ENCODE data around the gene TMC8.
A peak's percentile ranks its signal among the peaks of the same experiment; 100 is the strongest.
"Not testable (repeated sequence)": the region's sequence is repeated elsewhere in the genome, so short reads cannot be mapped to it uniquely, and the experiment has no call there.

Gene TMC8

GRCh38 chr17:78130437-78131101 is at the start of gene TMC8:
TMC8 (plus strand) TSS chr17:78130771; CDS start chr17:78131589, 818 bp downstream.
- peak in 2 of 4 experiments; percentile 64 to 73 for DNase-seq

- no peak for DNase-seq
Observed at GRCh38 chr17:78081551-78081950, 49.0 kb upstream of the TMC8 start.

- not testable (repeated sequence) for DNase-seq
Observed at GRCh38 chr17:78082355-78082872, 48.2 kb upstream of the TMC8 start.

- DNase-seq: no peak
Observed at GRCh38 chr17:78082988-78083387, 47.6 kb upstream of the TMC8 start.

GRCh38 chr17:78086740-78087139 is 43.8 kb upstream of the TMC8 start:
- DNase-seq: no peak

GRCh38 chr17:78088529-78088928 is 42.0 kb upstream of the TMC8 start:
- DNase-seq: no peak

- no peak for DNase-seq
Observed at GRCh38 chr17:78089576-78090281, 40.8 kb upstream of the TMC8 start.

- DNase-seq: no peak
Observed at GRCh38 chr17:78092794-78093324, 37.7 kb upstream of the TMC8 start.

GRCh38 chr17:78095035-78095434 is 35.5 kb upstream of the TMC8 start:
- no peak for DNase-seq

- no peak for DNase-seq
Observed at GRCh38 chr17:78096093-78096492, 34.5 kb upstream of the TMC8 start.

- no peak for DNase-seq
Observed at GRCh38 chr17:78101112-78101511, 29.5 kb upstream of the TMC8 start.

- no peak for DNase-seq
Observed at GRCh38 chr17:78101542-78101941, 29.0 kb upstream of the TMC8 start.

GRCh38 chr17:78103311-78103710 is 27.3 kb upstream of the TMC8 start:
- no peak for DNase-seq

- DNase-seq: no peak
Observed at GRCh38 chr17:78104540-78104941, 26.0 kb upstream of the TMC8 start.

GRCh38 chr17:78105101-78105500 is 25.5 kb upstream of the TMC8 start:
- DNase-seq: no peak

GRCh38 chr17:78105551-78105950 is 25.0 kb upstream of the TMC8 start:
- DNase-seq: no peak

GRCh38 chr17:78106211-78106610 is 24.4 kb upstream of the TMC8 start:
- DNase-seq: no peak

GRCh38 chr17:78107457-78107856 is 23.1 kb upstream of the TMC8 start:
- DNase-seq: no peak

- DNase-seq: no peak
Observed at GRCh38 chr17:78107976-78108725, 22.4 kb upstream of the TMC8 start.

GRCh38 chr17:78108726-78109488 is 21.7 kb upstream of the TMC8 start:
- no peak for DNase-seq

GRCh38 chr17:78109489-78109761 is 21.1 kb upstream of the TMC8 start:
- DNase-seq: no peak

- no peak for DNase-seq
Observed at GRCh38 chr17:78110363-78111015, 20.1 kb upstream of the TMC8 start.

Measured in activated naive CD4-positive, alpha-beta T cell (primary cell).